Neural progenitor cell (in vitro differentiated cells): ENCODE results near the gene TTC21A. TPM values are rescaled to one million over a fixed set of nuclear protein-coding genes. Genes with fewer than 3 reads are reported as not detected.
A peak's percentile ranks its signal among the peaks of the same experiment; 100 is the strongest.

Experiments
- DNase-seq: peaks from one replicate; pipeline ENCODE4 v3.0.0-alpha.2; 2016; ENCODE audit warnings: low spot score
- H2AFZ ChIP-seq: fragments of 200-600 bp; sonication (generic); replicated peaks from 2 replicates; pipeline ENCODE4 v1.6.1; 2016; ENCODE audit warnings: antibody characterized with exemption
- H3F3A ChIP-seq: fragments of 200-600 bp; sonication (generic); 2 replicates; pipeline ENCODE4 v1.6.1; 2016; ENCODE audit warnings: antibody characterized with exemption, low read depth
- H3K27ac ChIP-seq: fragments of 200-600 bp; sonication (generic); 2 replicates; pipeline ENCODE4 v1.5.1; 2016; ENCODE audit warnings: mild to moderate bottlenecking
- H3K27me3 ChIP-seq: fragments of 200-600 bp; sonication (generic); 2 replicates; pipeline ENCODE4 v1.6.1; 2016; ENCODE audit warnings: mild to moderate bottlenecking, moderate library complexity
- H3K36me3 ChIP-seq: fragments of 200-600 bp; sonication (generic); 2 replicates; pipeline ENCODE4 v1.5.1; 2016
- H3K4me1 ChIP-seq: fragments of 200-600 bp; sonication (generic); 2 replicates; pipeline ENCODE4 v1.6.1; 2016; ENCODE audit warnings: mixed run types
- H3K4me2 ChIP-seq: fragments of 200-600 bp; sonication (generic); 2 replicates; pipeline ENCODE4 v1.6.1; 2016
- H3K4me3 ChIP-seq: fragments of 200-600 bp; sonication (generic); 2 replicates; pipeline ENCODE4 v1.5.1; 2016
- H3K79me2 ChIP-seq: fragments of 200-600 bp; sonication (generic); 2 replicates; pipeline ENCODE4 v1.6.1; 2016; ENCODE audit warnings: low read depth
- H3K9ac ChIP-seq: fragments of 200-600 bp; sonication (generic); 2 replicates; pipeline ENCODE4 v1.6.1; 2016
- H3K9me3 ChIP-seq: fragments of 200-600 bp; sonication (generic); 2 replicates; pipeline ENCODE4 v1.5.1; 2016; ENCODE audit warnings: low read depth
- H4K20me1 ChIP-seq: fragments of 200-600 bp; sonication (generic); 2 replicates; pipeline ENCODE4 v1.6.1; 2016; ENCODE audit warnings: low read depth
- H3K27ac Mint-ChIP-seq: 3 replicates; pipeline ENCODE4 v1.8.0; 2021; ENCODE audit warnings: mixed read lengths
- H3K27me3 Mint-ChIP-seq: 2 replicates; pipeline ENCODE4 v1.8.0; 2022; ENCODE audit warnings: low read depth, mild to moderate bottlenecking, inconsistent platforms, moderate library complexity, mixed read lengths; ENCODE audit not compliant: insufficient read depth
- H3K36me3 Mint-ChIP-seq: 3 replicates; pipeline ENCODE4 v1.8.0; 2021; ENCODE audit warnings: mixed read lengths
- H3K4me1 Mint-ChIP-seq: 3 replicates; pipeline ENCODE4 v1.8.0; 2021; ENCODE audit warnings: mixed read lengths
- H3K4me3 Mint-ChIP-seq: 3 replicates; pipeline ENCODE4 v1.8.0; 2021; ENCODE audit warnings: mild to moderate bottlenecking, moderate library complexity, mixed read lengths
- H3K9me3 Mint-ChIP-seq: 3 replicates; pipeline ENCODE4 v1.8.0; 2020; ENCODE audit warnings: mixed read lengths
- CTCF ChIP-seq: fragments of 200-600 bp; sonication (generic); IDR thresholded peaks from 2 replicates; pipeline ENCODE4 v1.5.1; 2017; ENCODE audit warnings: antibody characterized with exemption, mild to moderate bottlenecking
- EZH2 ChIP-seq: fragments of 200-600 bp; sonication (generic); IDR thresholded peaks from 2 replicates; pipeline ENCODE4 v1.6.1; 2017; ENCODE audit warnings: antibody characterized with exemption, mild to moderate bottlenecking, moderate library complexity
- EZH2phosphoT487 ChIP-seq: fragments of 200-600 bp; sonication (generic); IDR thresholded peaks from 2 replicates; pipeline ENCODE4 v1.6.1; 2017; ENCODE audit warnings: antibody characterized with exemption
- total RNA-seq: library from RNA; depleted of rRNA; stranded (reverse); fragments of >200 nt; gene quantifications from 2 replicates; pipeline ENCODE4 v1.2.3, GENCODE V29; 2015; ENCODE audit warnings: low replicate concordance

Gene TTC21A
- total RNA-seq, 1 donor from 2014 or later, result 1.2 TPM

DNA sequence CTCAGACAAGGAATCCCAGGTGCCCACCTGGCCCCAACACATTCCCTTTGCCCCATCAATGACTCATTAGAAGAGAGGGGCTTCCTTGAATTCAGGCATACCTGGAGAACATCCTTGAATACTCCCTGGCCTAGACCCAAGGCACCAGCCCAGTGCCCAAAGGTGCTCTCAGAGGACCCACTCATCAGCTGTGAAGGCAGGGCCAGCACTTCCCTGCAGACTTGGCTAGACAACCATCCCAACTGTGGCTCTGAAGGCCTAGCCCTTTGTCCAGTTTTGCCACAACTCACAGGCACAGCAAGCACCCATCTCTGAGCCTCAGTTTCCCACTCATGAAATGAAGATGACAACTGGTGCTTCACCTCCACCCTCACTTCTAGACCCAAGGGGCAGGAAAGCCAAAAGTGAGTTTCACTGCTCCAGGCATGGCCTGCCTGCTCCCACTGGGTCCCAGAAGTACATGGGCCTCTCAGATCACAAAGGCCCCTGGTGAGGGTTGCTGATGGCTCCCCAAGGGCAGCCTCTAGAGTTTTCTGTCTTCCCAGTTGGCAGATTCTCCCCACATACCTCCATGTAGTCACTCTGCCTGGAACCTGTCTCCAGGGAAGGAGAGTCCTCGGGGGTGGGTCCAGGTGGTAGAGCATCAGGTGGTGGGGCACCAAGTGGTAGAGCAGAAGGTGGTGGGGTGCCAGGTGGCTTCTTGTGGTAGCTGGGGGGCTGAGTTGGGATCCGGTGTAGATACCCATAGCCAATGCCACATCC lies 7.6 kb upstream of the TTC21A start:
- Mint-ChIP-seq H3K4me3 (no peak overlapping the region), H3K27me3 (no peaks in the 10 kb centered on the region), H3K4me1 (peaks cover 7% of the 10 kb centered on the region), H3K9me3 (no peaks in the 10 kb centered on the region), H3K27ac (no peak overlapping the region), H3K36me3 (peaks cover 19% of the 10 kb centered on the region)
- Histone ChIP-seq H3K4me3 (no peak overlapping the region), H3F3A (no peaks in the 10 kb centered on the region), H3K9me3 (no peaks in the 10 kb centered on the region), H3K79me2 (no peaks in the 10 kb centered on the region), H2AFZ (no peak overlapping the region), H3K9ac (no peak overlapping the region), H3K27ac (no peak overlapping the region), H3K4me1 (no peaks in the 10 kb centered on the region), H3K27me3 (no peaks in the 10 kb centered on the region), H3K4me2 (no peak overlapping the region), H4K20me1 (peaks cover 3% of the 10 kb centered on the region), H3K36me3 (no peaks in the 10 kb centered on the region)
- no peak for TF ChIP-seq EZH2phosphoT487
- no peak for TF ChIP-seq CTCF
- no peak for TF ChIP-seq EZH2
- DNase-seq, result no peak

DNA sequence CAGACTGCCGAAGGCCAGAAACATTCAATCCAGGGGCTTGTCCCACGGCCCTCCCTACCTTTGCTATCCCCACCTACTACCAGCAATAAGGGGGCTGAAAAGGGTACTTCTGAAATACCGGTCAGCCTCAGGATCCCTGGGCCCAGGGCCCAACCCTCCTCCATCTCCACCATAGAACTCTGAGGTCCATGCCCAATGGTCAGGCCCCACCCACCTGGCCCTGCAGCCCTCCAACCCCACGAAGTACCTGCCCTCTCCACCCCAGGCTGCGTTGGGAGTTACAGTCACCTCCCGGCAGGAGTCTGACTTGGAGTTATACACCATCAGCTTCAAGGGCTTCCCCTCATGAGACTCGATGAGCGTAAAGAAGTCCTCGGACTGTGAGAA lies 7.0 kb upstream of the TTC21A start:
- no peaks in the 10 kb centered on the region for H3K4me1 ChIP-seq

DNA sequence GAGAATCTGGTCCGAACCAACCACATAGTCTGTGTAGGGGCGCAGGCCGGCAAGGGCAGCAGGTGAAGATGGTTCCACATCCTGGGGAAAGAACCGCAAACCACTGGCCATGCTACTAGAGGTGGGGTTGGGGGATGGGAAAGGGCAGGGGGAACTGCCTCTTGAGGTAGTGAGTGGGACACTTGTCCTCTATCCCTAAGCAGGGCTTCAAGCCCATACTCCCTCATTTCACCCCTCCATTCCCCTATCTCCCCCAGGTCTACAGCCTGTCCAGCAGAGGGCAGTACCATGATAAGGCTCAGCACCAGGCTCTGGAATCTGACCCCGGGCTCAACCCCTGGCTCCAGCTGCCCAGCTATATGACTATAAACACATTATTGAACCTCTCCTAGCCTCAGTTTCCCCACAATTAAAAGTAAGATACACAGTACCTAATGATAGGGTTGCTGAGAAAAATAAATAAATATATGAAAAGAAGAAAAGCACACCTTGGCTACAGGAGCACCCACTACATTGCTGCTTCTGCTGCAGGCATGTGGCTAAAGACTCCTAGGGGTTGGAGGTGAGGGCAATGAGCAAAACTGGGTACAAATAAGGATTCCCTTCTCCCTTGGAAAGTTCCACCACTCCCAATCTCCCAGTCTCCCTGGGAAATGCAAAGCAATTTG lies 6.3 kb upstream of the TTC21A start:
- Histone ChIP-seq H2AFZ (no peak overlapping the region), H3K36me3 (no peaks in the 10 kb centered on the region), H4K20me1 (peaks cover 8% of the 10 kb centered on the region), H3K79me2 (peaks cover 7% of the 10 kb centered on the region), H3K27ac (no peak overlapping the region), H3K4me1 (peaks cover 2% of the 10 kb centered on the region), H3K4me2 (no peak overlapping the region), H3K9me3 (no peaks in the 10 kb centered on the region), H3K9ac (no peak overlapping the region), H3K4me3 (no peak overlapping the region), H3K27me3 (no peaks in the 10 kb centered on the region), H3F3A (no peaks in the 10 kb centered on the region)
- Mint-ChIP-seq H3K27me3 (no peaks in the 10 kb centered on the region), H3K4me1 (peaks cover 18% of the 10 kb centered on the region), H3K4me3 (no peak overlapping the region), H3K9me3 (no peaks in the 10 kb centered on the region), H3K27ac (no peak overlapping the region), H3K36me3 (peaks cover 12% of the 10 kb centered on the region)
- TF ChIP-seq CTCF, result peak; percentile 69
- no peak for TF ChIP-seq EZH2phosphoT487
- TF ChIP-seq EZH2, result no peak
- peak; percentile 68 for DNase-seq

More for the DNA sequence above, 7.0 kb upstream of the TTC21A start:
- Histone ChIP-seq H3F3A (no peaks in the 10 kb centered on the region), H3K27ac (no peak overlapping the region), H4K20me1 (peaks cover 3% of the 10 kb centered on the region), H3K9me3 (no peaks in the 10 kb centered on the region), H2AFZ (no peak overlapping the region), H3K9ac (no peak overlapping the region), H3K36me3 (no peaks in the 10 kb centered on the region), H3K27me3 (no peaks in the 10 kb centered on the region), H3K79me2 (peaks cover under 1% of the 10 kb centered on the region), H3K4me3 (no peak overlapping the region), H3K4me2 (no peak overlapping the region)
- no peak for DNase-seq
- Mint-ChIP-seq H3K27ac (no peak overlapping the region), H3K9me3 (no peaks in the 10 kb centered on the region), H3K27me3 (no peaks in the 10 kb centered on the region), H3K4me3 (no peak overlapping the region), H3K4me1 (peaks cover 13% of the 10 kb centered on the region), H3K36me3 (peaks cover 15% of the 10 kb centered on the region)
- no peak for TF ChIP-seq EZH2
